SK-N-MC (cell line): Measurements from ENCODE around the gene NT5C3B.

Experiments
- EZH2 ChIP-seq: fragments of 200-600 bp; sonication (generic); IDR thresholded peaks from one replicate; pipeline ENCODE4 v1.6.1; 2017; ENCODE audit warnings: antibody characterized with exemption
- FOXP2 ChIP-seq: optimal IDR thresholded peaks from 2 replicates; pipeline ENCODE3; 2011; ENCODE audit warnings: mild to moderate bottlenecking, moderate library complexity; ENCODE audit not compliant: insufficient read depth; ENCODE audit errors: extremely low read length, control extremely low read depth
- POLR2AphosphoS5 ChIP-seq: IDR thresholded peaks from 2 replicates; pipeline ENCODE4 v1.6.1; 2012; ENCODE audit warnings: mild to moderate bottlenecking, low read depth, low read length, borderline replicate concordance

GRCh38 chr17:41860254-41860931 lies 24.4 kb upstream of the NT5C3B start:
- TF ChIP-seq POLR2AphosphoS5 (no peak), EZH2 (no peak), FOXP2 (no peak)
